Measurements from ENCODE around the gene KRT9. TPM values are rescaled to one million over a fixed set of nuclear protein-coding genes. Genes with fewer than 3 reads are reported as not detected.

KRT9 gene
- polyA plus RNA-seq, 3 donors, result not detected

GRCh38 chr17:41580244-41580575 lies 8.4 kb upstream of the KRT9 start:
- Histone ChIP-seq H3K4me3 (replicated peaks in 1 of 3; ENCODE audit: low read depth in 2 of 3, low read length in 3 of 3) (no peak overlapping the region), H3K4me2 (replicated peaks; ENCODE audit: extremely low read depth, low read length, poor library complexity, severe bottlenecking) (no peak overlapping the region), H3K9ac (ENCODE audit: insufficient read depth, low read length, poor library complexity, severe bottlenecking) (no peak overlapping the region), H2AFZ (ENCODE audit: insufficient read depth, low read depth, low read length, poor library complexity, severe bottlenecking) (no peak overlapping the region), H3K27ac (ENCODE audit: low read depth in 1 of 2, low read length in 2 of 2) (no peak overlapping the region), H4K20me1 (ENCODE audit: insufficient read depth, low read length) (no peaks in the 10 kb centered on the region), H3K27me3 (ENCODE audit: control insufficient read depth in 2 of 2, insufficient read depth in 2 of 2, low read length in 2 of 2) (no peaks in the 10 kb centered on the region), H3K79me2 (ENCODE audit: insufficient read depth, low read length) (no peaks in the 10 kb centered on the region), H3K36me3 (replicated peaks in 1 of 2; ENCODE audit: control insufficient read depth in 1 of 2, insufficient read depth in 2 of 2, low read length in 2 of 2) (no peaks in the 10 kb centered on the region), H3K9me3 (replicated peaks in 1 of 2; ENCODE audit: control insufficient read depth in 1 of 2, insufficient read depth in 1 of 2, low read length in 2 of 2) (no peaks in the 10 kb centered on the region), H3K4me1 (ENCODE audit: control insufficient read depth in 1 of 2, insufficient read depth in 2 of 2, low read length in 2 of 2) (peaks cover 3 to 6% of the 10 kb centered on the region in 2 donors)
- Mint-ChIP-seq H3K9me3 (peaks cover 0 to 1% (median 0%) of the 10 kb centered on the region in 7 donors), H3K4me1 (peaks cover 4% of the 10 kb centered on the region), H3K27ac (no peak overlapping the region), H3K36me3 (no peaks in the 10 kb centered on the region), H3K27me3 (ENCODE audit: low read depth in 3 of 3) (peaks cover 7 to 12% (median 8%) of the 10 kb centered on the region in 3 donors), H3K4me3 (no peak overlapping the region)
- TF ChIP-seq CTCF (IDR thresholded peaks at IDR 0.05), result no peak
- DNase-seq, result no peak
- intact Hi-C loops (cut with micrococcal nuclease), result no loop called here
- 83% methylated on average over 2 of the region's 2 CpGs for WGBS (ENCODE audit: insufficient coverage)

- peak; percentile 38 to 61 (median 53) for DNase-seq
- Histone ChIP-seq H4K20me1 (ENCODE audit: insufficient read depth, low read length) (no peaks in the 10 kb centered on the region), H2AFZ (ENCODE audit: insufficient read depth, low read depth, low read length, poor library complexity, severe bottlenecking) (no peak overlapping the region), H3K4me3 (replicated peaks in 1 of 3; ENCODE audit: low read depth in 2 of 3, low read length in 3 of 3) (no peak overlapping the region), H3K4me2 (replicated peaks; ENCODE audit: extremely low read depth, low read length, poor library complexity, severe bottlenecking) (peak overlapping the region; percentile 31), H3K9me3 (replicated peaks in 1 of 2; ENCODE audit: control insufficient read depth in 1 of 2, insufficient read depth in 1 of 2, low read length in 2 of 2) (no peaks in the 10 kb centered on the region), H3K79me2 (ENCODE audit: insufficient read depth, low read length) (no peaks in the 10 kb centered on the region), H3K36me3 (replicated peaks in 1 of 2; ENCODE audit: control insufficient read depth in 1 of 2, insufficient read depth in 2 of 2, low read length in 2 of 2) (no peaks in the 10 kb centered on the region), H3K4me1 (ENCODE audit: control insufficient read depth in 1 of 2, insufficient read depth in 2 of 2, low read length in 2 of 2) (peaks cover 3 to 6% of the 10 kb centered on the region in 2 donors), H3K27ac (ENCODE audit: low read depth in 1 of 2, low read length in 2 of 2) (no peak overlapping the region), H3K9ac (ENCODE audit: insufficient read depth, low read length, poor library complexity, severe bottlenecking) (no peak overlapping the region), H3K27me3 (ENCODE audit: control insufficient read depth in 2 of 2, insufficient read depth in 2 of 2, low read length in 2 of 2) (no peaks in the 10 kb centered on the region)
- H3K27me3 Mint-ChIP-seq (ENCODE audit: low read depth in 3 of 3), result peaks cover 8 to 11% (median 10%) of the 10 kb centered on the region in 3 donors
- peaks cover 4% of the 10 kb centered on the region for H3K4me1 Mint-ChIP-seq
- WGBS (ENCODE audit: insufficient coverage), result 46% methylated on average over 13 of the region's 18 CpGs
- peak; percentile 73 for TF ChIP-seq CTCF (IDR thresholded peaks at IDR 0.05)
- no peak overlapping the region for H3K27ac Mint-ChIP-seq
- intact Hi-C loops (cut with micrococcal nuclease), result no loop called here
- H3K36me3 Mint-ChIP-seq, result no peaks in the 10 kb centered on the region
- peaks cover 0 to 1% (median 0%) of the 10 kb centered on the region in 7 donors for H3K9me3 Mint-ChIP-seq
- H3K4me3 Mint-ChIP-seq, result no peak overlapping the region
These were observed 7.8 kb upstream of the KRT9 start for GRCh38 chr17:41579484-41580243.

Data from CD14-positive monocyte (primary cell).